ENCODE results near the gene HGFAC.

- TF ChIP-seq CTCF (IDR thresholded peaks at IDR 0.05) (no peak), POLR2A (IDR thresholded peaks at IDR 0.05) (no peak)
Observed at GRCh38 chr4:3397128-3397527, 44.6 kb upstream of the HGFAC start.
